Neuronal stem cell (in vitro differentiated cells): ENCODE data around the gene SYNPO2.

Experiments used
- DNase-seq: peaks from one replicate; pipeline ENCODE4 v3.0.0-alpha.2; 2013; ENCODE audit warnings: low spot score
- H2AFZ ChIP-seq: one replicate; pipeline ENCODE4 v1.6.1; 2013; ENCODE audit warnings: mild to moderate bottlenecking, low read length, inconsistent platforms
- H2AK5ac ChIP-seq: 2 replicates; pipeline ENCODE4 v1.6.1; 2013; ENCODE audit warnings: low read depth, mild to moderate bottlenecking, inconsistent platforms, low read length, moderate library complexity, mixed read lengths
- H2BK120ac ChIP-seq: 2 replicates; pipeline ENCODE4 v1.6.1; 2013; ENCODE audit warnings: low read depth, mild to moderate bottlenecking, inconsistent platforms, low read length, moderate library complexity, mixed read lengths
- H2BK12ac ChIP-seq: one replicate; pipeline ENCODE4 v1.6.1; 2013; ENCODE audit warnings: low read length, inconsistent platforms
- H2BK15ac ChIP-seq: 2 replicates; pipeline ENCODE4 v1.6.1; 2013; ENCODE audit warnings: mild to moderate bottlenecking, low read length, inconsistent platforms, mixed read lengths
- H2BK5ac ChIP-seq: one replicate; pipeline ENCODE4 v1.6.1; 2013; ENCODE audit warnings: inconsistent platforms, mild to moderate bottlenecking, low read length, moderate library complexity
- H3K14ac ChIP-seq: one replicate; pipeline ENCODE4 v1.6.1; 2013; ENCODE audit warnings: low read length, inconsistent platforms
- H3K18ac ChIP-seq: 2 replicates; pipeline ENCODE4 v1.6.1; 2013; ENCODE audit warnings: low read length, inconsistent platforms
- H3K23ac ChIP-seq: 2 replicates; pipeline ENCODE4 v1.6.1; 2013; ENCODE audit warnings: low read depth, mild to moderate bottlenecking, mixed read lengths, low read length, inconsistent platforms; ENCODE audit not compliant: poor library complexity
- H3K27ac ChIP-seq: replicated peaks from 3 replicates; pipeline ENCODE4 v1.5.1; 2013; ENCODE audit warnings: low read length, inconsistent platforms
- H3K27me3 ChIP-seq, 3 experiments: 2 replicates each; pipeline ENCODE4 v1.6.1; 2013; ENCODE audit warnings: low read length in 3 of 3, mild to moderate bottlenecking in 2 of 3, inconsistent platforms in 1 of 3, low read depth in 1 of 3, mixed read lengths in 1 of 3, moderate library complexity in 1 of 3; ENCODE audit not compliant: control insufficient read depth in 3 of 3, insufficient read depth in 3 of 3
- H3K36me3 ChIP-seq, 2 donors: replicated peaks in 1 of 2; 2 replicates each; pipeline ENCODE4 v1.6.1; 2013; ENCODE audit warnings: low read length in 2 of 2; ENCODE audit not compliant: control insufficient read depth in 2 of 2, insufficient read depth in 2 of 2
- H3K4ac ChIP-seq: 2 replicates; pipeline ENCODE4 v1.6.1; 2013; ENCODE audit warnings: inconsistent platforms, mild to moderate bottlenecking, low read length, moderate library complexity
- H3K4me1 ChIP-seq, 2 donors: 1 replicate in 1 of 2; 2 replicates in 1 of 2; pipeline ENCODE4 v1.6.1; 2013; ENCODE audit warnings: low read length in 2 of 2, low read depth in 1 of 2; ENCODE audit not compliant: control insufficient read depth in 2 of 2, insufficient read depth in 1 of 2
- H3K4me2 ChIP-seq: one replicate; pipeline ENCODE4 v1.6.1; 2013; ENCODE audit warnings: mild to moderate bottlenecking, low read length, inconsistent platforms; ENCODE audit not compliant: insufficient read depth, poor library complexity, severe bottlenecking
- H3K4me3 ChIP-seq, 2 donors: 2 replicates each; pipeline ENCODE4 v1.5.1; 2013; ENCODE audit warnings: low read length in 2 of 2, mild to moderate bottlenecking in 2 of 2, inconsistent platforms in 1 of 2, moderate library complexity in 1 of 2
- H3K79me1 ChIP-seq: one replicate; pipeline ENCODE4 v1.6.1; 2013; ENCODE audit warnings: low read depth, mild to moderate bottlenecking, inconsistent platforms, low read length, moderate library complexity
- H3K9ac ChIP-seq: one replicate; pipeline ENCODE4 v1.6.1; 2013; ENCODE audit warnings: mild to moderate bottlenecking, low read depth, low read length, inconsistent platforms; ENCODE audit not compliant: poor library complexity
- H3K9me3 ChIP-seq, 2 donors: replicated peaks in 1 of 2; 2 replicates each; pipeline versions ENCODE3 to v1.6.1; 2013; ENCODE audit warnings: low read length in 2 of 2, mild to moderate bottlenecking in 2 of 2, inconsistent platforms in 1 of 2, low read depth in 1 of 2, mixed read lengths in 1 of 2, moderate library complexity in 1 of 2; ENCODE audit not compliant: control insufficient read depth in 2 of 2, insufficient read depth in 1 of 2
- H4K8ac ChIP-seq: one replicate; pipeline ENCODE4 v1.6.1; 2013; ENCODE audit warnings: low read depth, mild to moderate bottlenecking, inconsistent platforms, low read length, moderate library complexity
- H4K91ac ChIP-seq: one replicate; pipeline ENCODE4 v1.6.1; 2013; ENCODE audit warnings: low read length, low read depth, mild to moderate bottlenecking, inconsistent platforms; ENCODE audit not compliant: poor library complexity
- whole genome bisulfite sequencing, 2 donors: extraction: QIAGEN DNeasy Blood & Tissue Kit; methylation state at CpG; one replicate each; pipeline ENCODE4 v1.1.7; 2013; ENCODE audit warnings: missing lambda C conversion rate in 2 of 2, mixed read lengths in 1 of 2; ENCODE audit not compliant: insufficient read length in 2 of 2, insufficient replicate concordance in 1 of 2; ENCODE audit errors: extremely low coverage in 2 of 2; 5-methylcytosine and 5-hydroxymethylcytosine counted together

Gene SYNPO2

GRCh38 chr4:118950224-118950623 lies 61.6 kb downstream of the SYNPO2 start:
- Histone ChIP-seq H2BK5ac (no peak overlapping the region), H3K4ac (no peak overlapping the region), H4K91ac (no peak overlapping the region), H3K4me1 (no peaks in the 10 kb centered on the region), H3K36me3 (no peaks in the 10 kb centered on the region), H3K18ac (no peak overlapping the region), H3K23ac (no peak overlapping the region), H4K8ac (no peak overlapping the region), H3K4me3 (no peak overlapping the region), H2BK15ac (no peak overlapping the region), H3K27ac (no peak overlapping the region), H3K9ac (no peak overlapping the region), H3K14ac (no peak overlapping the region), H3K9me3 (no peaks in the 10 kb centered on the region), H3K4me2 (no peak overlapping the region), H2AK5ac (no peak overlapping the region), H2BK120ac (no peak overlapping the region), H2AFZ (no peak overlapping the region), H3K27me3 (no peaks in the 10 kb centered on the region), H2BK12ac (no peak overlapping the region), H3K79me1 (no peaks in the 10 kb centered on the region)
- DNase-seq, result no peak
- WGBS, 2 donors, result no CpG with 5 or more reads among the region's 2 CpGs

GRCh38 chr4:118950929-118951570 lies 62.4 kb downstream of the SYNPO2 start:
- no CpG with 5 or more reads among the region's 1 CpG for WGBS, 2 donors
- Histone ChIP-seq H2BK15ac (no peak overlapping the region), H3K4me3 (no peak overlapping the region), H2BK12ac (no peak overlapping the region), H4K8ac (no peak overlapping the region), H3K9ac (no peak overlapping the region), H3K4me1 (no peaks in the 10 kb centered on the region), H3K79me1 (no peaks in the 10 kb centered on the region), H3K18ac (no peak overlapping the region), H3K36me3 (no peaks in the 10 kb centered on the region), H3K23ac (no peak overlapping the region), H2BK120ac (no peak overlapping the region), H2AFZ (no peak overlapping the region), H2AK5ac (no peak overlapping the region), H3K9me3 (no peaks in the 10 kb centered on the region), H2BK5ac (no peak overlapping the region), H3K27me3 (no peaks in the 10 kb centered on the region), H3K27ac (no peak overlapping the region), H3K14ac (no peak overlapping the region), H3K4me2 (no peak overlapping the region), H4K91ac (no peak overlapping the region), H3K4ac (no peak overlapping the region)
- no peak for DNase-seq

GRCh38 chr4:118953276-118953675 lies 64.6 kb downstream of the SYNPO2 start:
- no peak for DNase-seq
- Histone ChIP-seq H3K14ac (no peak overlapping the region), H2AK5ac (no peak overlapping the region), H3K27ac (no peak overlapping the region), H3K18ac (no peak overlapping the region), H4K91ac (no peak overlapping the region), H3K4me1 (no peaks in the 10 kb centered on the region), H3K27me3 (no peaks in the 10 kb centered on the region), H2BK12ac (no peak overlapping the region), H3K4me2 (no peak overlapping the region), H2BK120ac (no peak overlapping the region), H3K9ac (no peak overlapping the region), H3K79me1 (no peaks in the 10 kb centered on the region), H3K36me3 (no peaks in the 10 kb centered on the region), H2BK5ac (no peak overlapping the region), H3K9me3 (no peaks in the 10 kb centered on the region), H4K8ac (no peak overlapping the region), H3K4me3 (no peak overlapping the region), H2AFZ (no peak overlapping the region), H3K23ac (no peak overlapping the region), H2BK15ac (no peak overlapping the region), H3K4ac (no peak overlapping the region)
- WGBS, 2 donors, result no CpG with 5 or more reads among the region's 4 CpGs

GRCh38 chr4:118954246-118954645 lies 65.6 kb downstream of the SYNPO2 start:
- DNase-seq, result no peak
- Histone ChIP-seq H4K8ac (no peak overlapping the region), H3K36me3 (no peaks in the 10 kb centered on the region), H3K4me3 (no peak overlapping the region), H3K9me3 (no peaks in the 10 kb centered on the region), H4K91ac (no peak overlapping the region), H3K14ac (no peak overlapping the region), H3K18ac (no peak overlapping the region), H3K27me3 (no peaks in the 10 kb centered on the region), H2BK12ac (no peak overlapping the region), H2AK5ac (no peak overlapping the region), H3K79me1 (no peaks in the 10 kb centered on the region), H2BK15ac (no peak overlapping the region), H2BK5ac (no peak overlapping the region), H3K9ac (no peak overlapping the region), H3K4me2 (no peak overlapping the region), H3K23ac (no peak overlapping the region), H2AFZ (no peak overlapping the region), H2BK120ac (no peak overlapping the region), H3K4me1 (no peaks in the 10 kb centered on the region), H3K27ac (no peak overlapping the region), H3K4ac (no peak overlapping the region)
- no CpG with 5 or more reads among the region's 2 CpGs for WGBS, 2 donors
